Measurements from ENCODE around the gene COL4A1.

GRCh38 chr13:110113284-110113764 is 193.6 kb downstream of the COL4A1 start:
- no peak for TF ChIP-seq CTCF (IDR thresholded peaks at IDR 0.05; ENCODE audit: insufficient read depth, low read depth, low read length)
- TF ChIP-seq EZH2 (IDR thresholded peaks at IDR 0.05; ENCODE audit: insufficient read depth, low read length), result no peak
